Measurements from ENCODE around the gene DPF3. TPM values are rescaled to one million over a fixed set of nuclear protein-coding genes. Genes with fewer than 3 reads are reported as not detected.

Gene DPF3
- total RNA-seq, 1 donor from 2014 or later = 36.5 TPM

- DNase-seq (ENCODE audit: low spot score) = no peak
- intact Hi-C loops (cut with DNase I) = no loop called here
Observed at GRCh38 chr14:72645706-72646105, 248.2 kb downstream of the DPF3 start.

DNA sequence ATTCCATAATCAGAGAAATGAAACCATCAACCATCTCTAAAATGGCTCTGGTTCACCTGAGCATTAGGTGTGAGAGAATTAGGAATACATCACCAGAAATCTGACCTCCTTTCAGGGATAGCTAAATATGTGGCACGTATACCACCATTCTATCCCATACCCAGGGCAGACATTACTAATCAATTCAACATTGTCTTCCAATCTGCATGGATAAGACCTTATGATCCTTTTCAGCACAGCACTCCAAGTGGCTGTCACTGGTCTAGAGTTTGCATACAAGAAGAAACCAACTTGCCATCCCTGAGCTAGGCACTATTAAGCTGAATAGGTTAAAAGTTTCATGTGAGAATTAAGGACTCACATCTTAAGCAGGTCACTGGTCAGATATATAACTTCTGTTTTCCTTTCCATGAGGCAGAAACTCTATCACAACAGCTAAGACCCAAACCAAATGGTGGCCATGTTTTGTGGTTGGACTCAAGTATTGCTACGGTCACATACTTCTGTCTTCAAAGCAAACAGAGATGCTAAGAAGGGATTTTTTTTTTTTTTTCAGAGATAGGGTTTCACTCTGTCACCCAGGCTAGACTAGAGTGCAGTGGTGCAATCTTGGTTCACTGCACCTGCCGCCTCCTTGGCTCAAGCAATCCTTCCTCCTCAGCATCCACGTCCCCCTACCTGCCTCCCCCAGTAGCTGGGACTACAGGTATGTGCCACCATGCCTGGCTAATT, 249.0 kb downstream of the DPF3 start:
- intact Hi-C loops (cut with DNase I) = no loop called here
- no peak for DNase-seq (ENCODE audit: low spot score)

- DNase-seq (ENCODE audit: low spot score) = no peak
- intact Hi-C loops (cut with DNase I) = no loop called here
Observed at GRCh38 chr14:72644038-72644437, 249.9 kb downstream of the DPF3 start.

- no peak for DNase-seq (ENCODE audit: low spot score)
- intact Hi-C loops (cut with DNase I) = no loop called here
Observed at GRCh38 chr14:72643317-72643801, 250.5 kb downstream of the DPF3 start.

DNA sequence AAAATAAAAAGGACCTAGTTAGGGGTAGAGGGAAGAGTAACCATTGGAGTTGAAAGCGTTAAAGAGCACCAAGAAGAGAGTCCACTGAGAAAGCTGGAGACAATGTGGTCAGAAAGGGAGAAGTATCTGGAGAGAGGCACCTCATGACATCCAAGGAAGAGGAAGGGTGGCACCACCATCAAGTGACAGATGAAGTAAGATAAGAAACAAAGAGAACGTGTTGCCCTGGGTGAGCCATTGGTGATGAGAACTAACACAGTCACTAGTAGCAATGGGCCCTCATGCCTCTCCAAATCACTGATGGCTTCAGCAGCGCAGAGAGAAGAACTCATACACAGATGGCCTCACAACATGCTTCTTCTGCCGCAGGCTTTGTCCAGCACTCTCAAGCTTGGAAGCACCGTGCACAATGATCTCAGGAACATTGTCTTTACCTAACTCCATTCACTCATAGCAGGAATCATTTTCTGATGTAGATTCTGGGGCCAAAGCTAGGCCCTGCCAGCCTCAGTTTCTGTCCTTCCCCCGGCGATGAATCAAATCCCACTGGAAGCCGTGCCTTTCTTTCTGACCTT, 252.9 kb downstream of the DPF3 start:
- intact Hi-C loops (cut with DNase I) = no loop called here
- DNase-seq (ENCODE audit: low spot score) = no peak

DNA sequence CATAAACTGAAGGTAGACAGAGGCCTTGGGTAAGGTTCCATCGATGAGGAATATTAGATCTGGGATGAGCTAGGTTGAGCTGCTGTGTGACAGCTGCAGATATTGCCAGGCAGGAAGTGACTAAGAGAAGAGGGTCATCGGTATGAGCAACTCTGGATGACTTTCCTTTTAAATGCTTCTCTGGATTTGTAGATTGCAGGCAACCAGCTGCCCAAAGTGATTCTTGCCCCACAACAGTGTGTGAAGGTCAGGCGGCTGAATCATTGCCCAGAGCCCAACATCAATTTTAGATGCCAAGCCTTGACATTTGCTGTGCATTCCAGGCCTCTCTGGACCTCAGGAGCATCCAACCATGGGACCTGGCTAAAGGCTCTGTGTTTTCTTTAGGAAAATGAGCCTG, 255.9 kb downstream of the DPF3 start:
- intact Hi-C loops (cut with DNase I) = no loop called here
- DNase-seq (ENCODE audit: low spot score) = no peak

GRCh38 chr14:72636871-72637270, 257.0 kb downstream of the DPF3 start:
- intact Hi-C loops (cut with DNase I) = no loop called here

GRCh38 chr14:72636094-72636493, 257.8 kb downstream of the DPF3 start:
- DNase-seq (ENCODE audit: low spot score) = no peak
- intact Hi-C loops (cut with DNase I) = no loop called here

More at GRCh38 chr14:72636871-72637270, 257.0 kb downstream of the DPF3 start:
- no peak for DNase-seq (ENCODE audit: low spot score)

DNA sequence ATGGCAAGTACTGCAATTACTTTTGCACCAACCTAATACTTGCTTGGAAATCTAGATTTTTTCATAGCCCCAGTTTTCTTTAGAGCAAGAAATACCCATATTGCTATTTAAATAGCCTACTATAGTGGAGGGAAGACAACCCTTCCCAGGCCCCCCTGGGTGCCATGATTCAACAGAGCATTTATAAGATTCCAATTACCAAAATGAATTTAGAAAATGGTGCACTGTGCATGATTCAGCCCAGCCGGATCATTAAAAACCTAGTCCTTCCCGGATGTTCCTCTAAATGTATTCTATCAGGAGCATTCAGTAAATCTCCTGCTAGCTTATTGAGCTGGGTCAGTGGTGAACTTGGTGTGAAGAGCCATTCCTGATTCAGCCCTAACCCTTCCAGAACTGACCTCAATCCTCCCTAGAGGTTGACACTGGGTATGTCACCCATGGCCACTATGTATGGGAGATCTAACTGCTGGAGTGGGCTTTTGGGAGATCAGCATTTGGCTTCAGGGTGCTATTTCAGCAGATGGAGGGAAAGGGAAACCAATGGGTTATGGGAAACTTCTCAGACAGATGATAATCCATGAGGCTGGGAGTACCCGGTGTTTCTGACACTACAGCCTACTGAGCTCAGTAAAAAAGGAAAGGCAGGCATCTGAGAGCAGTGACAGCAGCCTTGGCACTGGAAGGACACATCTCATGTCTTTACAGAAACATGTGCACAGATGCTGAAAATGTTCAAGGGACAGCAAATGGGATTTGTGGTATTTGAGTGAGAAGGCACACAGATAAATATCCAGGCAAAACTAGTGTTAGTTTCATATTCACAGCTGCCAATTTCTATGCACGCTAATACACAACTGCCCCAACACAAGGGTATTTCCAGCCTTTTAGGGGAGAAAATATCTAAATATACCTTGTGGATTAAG, 258.9 kb downstream of the DPF3 start:
- intact Hi-C loops (cut with DNase I) = no loop called here
- no peak for DNase-seq (ENCODE audit: low spot score)

DNA sequence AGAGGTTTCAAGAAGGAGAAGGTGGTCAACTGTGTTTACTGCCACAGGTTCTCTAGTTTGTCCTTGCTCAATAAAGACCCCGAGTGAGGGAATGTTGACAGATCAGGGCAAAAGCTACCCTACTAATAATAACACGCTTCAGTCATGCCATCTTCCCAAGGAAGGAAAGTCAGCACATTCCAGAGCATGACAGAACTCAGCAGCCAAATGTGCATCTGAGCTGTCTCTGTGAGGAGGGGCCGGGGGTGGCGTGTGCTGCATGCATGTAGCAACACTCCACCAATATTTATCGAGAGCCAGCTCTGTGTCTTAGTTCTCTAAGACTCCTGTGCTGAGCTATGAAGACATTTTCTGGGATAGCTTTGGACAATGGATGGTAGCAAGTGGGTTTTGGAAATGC, 260.4 kb downstream of the DPF3 start:
- DNase-seq (ENCODE audit: low spot score) = no peak
- intact Hi-C loops (cut with DNase I) = no loop called here

GRCh38 chr14:72632727-72633126, 261.2 kb downstream of the DPF3 start:
- DNase-seq (ENCODE audit: low spot score) = no peak
- intact Hi-C loops (cut with DNase I) = no loop called here

- no peak for DNase-seq (ENCODE audit: low spot score)
- intact Hi-C loops (cut with DNase I) = no loop called here
Observed at GRCh38 chr14:72631401-72631800, 262.5 kb downstream of the DPF3 start.

- DNase-seq (ENCODE audit: low spot score) = no peak
- intact Hi-C loops (cut with DNase I) = no loop called here
Observed at GRCh38 chr14:72630374-72630773, 263.5 kb downstream of the DPF3 start.

DNA sequence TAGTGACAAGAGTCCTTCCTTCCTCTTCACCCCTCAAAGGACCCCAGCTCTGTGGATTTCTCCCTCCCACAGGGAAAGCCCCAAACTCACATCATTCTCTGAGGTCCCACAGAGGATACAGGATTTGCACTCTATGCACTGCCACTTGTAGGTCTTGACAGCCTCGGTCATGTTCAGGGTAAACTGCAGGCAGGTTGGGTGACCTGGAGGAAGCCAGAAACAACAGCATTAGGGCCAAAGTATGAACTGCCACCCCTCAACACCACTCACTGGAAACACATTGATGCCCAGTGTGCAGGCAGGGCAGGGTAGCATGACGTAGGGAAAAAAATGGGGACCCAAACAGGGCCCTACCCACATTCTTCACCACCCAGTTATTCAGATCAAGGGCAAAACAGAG, 264.4 kb downstream of the DPF3 start:
- DNase-seq (ENCODE audit: low spot score) = no peak
- intact Hi-C loops (cut with DNase I) = no loop called here

DNA sequence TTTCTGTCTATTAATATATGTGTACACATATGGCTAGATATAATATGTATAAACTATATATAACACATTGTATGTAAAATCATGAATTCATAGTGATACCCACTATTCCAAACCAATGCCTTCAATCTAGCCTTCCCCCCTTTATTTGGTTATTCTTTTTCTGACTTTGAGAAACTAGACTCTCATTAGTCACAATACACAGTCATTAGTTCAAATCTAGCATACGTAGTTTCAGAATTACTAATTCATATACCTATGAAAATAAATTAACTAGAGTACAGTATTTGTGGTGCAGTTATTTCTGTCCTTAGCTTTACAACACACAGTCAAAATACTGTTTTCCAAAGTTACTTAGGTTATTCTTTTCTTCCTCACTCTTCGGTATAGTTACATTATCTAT, 268.2 kb downstream of the DPF3 start:
- intact Hi-C loops (cut with DNase I) = no loop called here
- DNase-seq (ENCODE audit: low spot score) = no peak

GRCh38 chr14:72621387-72622065, 272.4 kb downstream of the DPF3 start:
- intact Hi-C loops (cut with DNase I) = no loop called here
- DNase-seq (ENCODE audit: low spot score) = no peak

DNA sequence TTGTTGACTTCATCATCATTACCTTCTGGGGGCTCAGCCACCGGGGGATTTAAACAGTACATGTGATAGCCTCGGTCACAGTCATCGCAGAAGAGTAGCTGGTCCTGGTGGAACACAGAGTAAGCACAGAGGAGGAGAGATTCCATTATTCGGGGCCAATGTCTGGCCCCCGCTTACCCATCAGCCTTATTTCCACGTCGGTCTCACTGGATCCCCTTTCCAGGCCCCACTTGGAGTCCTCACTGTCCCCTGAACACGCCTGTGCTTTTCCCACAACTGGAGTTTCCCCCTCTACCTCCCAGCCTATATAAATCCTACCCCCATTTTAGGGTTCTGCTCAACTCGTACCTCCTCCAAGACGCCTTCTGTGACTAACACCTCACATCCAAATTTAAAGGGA, 274.0 kb downstream of the DPF3 start:
- intact Hi-C loops (cut with DNase I) = no loop called here
- no peak for DNase-seq (ENCODE audit: low spot score)

DNA sequence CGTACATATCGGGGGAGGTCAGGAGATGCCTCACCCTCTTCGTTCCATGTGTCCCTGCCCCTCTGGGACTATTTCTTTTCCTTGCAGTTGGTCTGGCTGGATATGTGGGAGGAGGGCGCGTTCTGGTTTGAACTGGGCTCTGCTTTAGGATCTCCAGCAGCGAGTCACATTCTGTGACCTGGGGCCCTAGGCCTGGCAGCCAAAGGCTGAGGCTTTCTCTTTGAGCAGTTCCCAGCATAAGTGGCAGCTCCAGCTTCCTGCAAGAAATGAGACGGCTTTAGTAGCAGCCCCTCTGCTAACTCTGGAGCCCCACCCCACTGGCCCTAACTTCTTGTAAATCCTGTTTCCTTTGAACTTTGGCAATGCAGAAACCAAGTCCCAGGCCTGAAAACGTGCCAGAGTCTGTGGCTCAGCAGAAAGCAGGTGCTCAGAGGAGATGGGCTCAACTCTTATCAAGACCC, 274.8 kb downstream of the DPF3 start:
- DNase-seq (ENCODE audit: low spot score) = no peak
- intact Hi-C loops (cut with DNase I) = no loop called here

GRCh38 chr14:72618424-72618823, 275.5 kb downstream of the DPF3 start:
- intact Hi-C loops (cut with DNase I) = no loop called here

More at GRCh38 chr14:72618424-72618823, 275.5 kb downstream of the DPF3 start:
- no peak for DNase-seq (ENCODE audit: low spot score)
